WTC11 (cell line): ENCODE data around the gene AOC1. TPM values are rescaled to one million over a fixed set of nuclear protein-coding genes. Genes with fewer than 3 reads are reported as not detected.

ENCODE experiments used
- ATAC-seq: fragments of 200-7000 bp; cut with Tn5 transposase; 2 replicates; pipeline ENCODE4 v1.10.0; 2021; ENCODE audit warnings: mild to moderate bottlenecking, moderate library complexity
- CTCF ChIA-PET: fragments of 300-600 bp; sonication (Branson Sonifier 250); formaldehyde crosslinking; loops from one replicate; lab custom pipeline; 2021; ENCODE audit warnings: antibody characterized with exemption; lab: Charles Lee
- POLR2A ChIA-PET: fragments of 350-600 bp; sonication (Branson Sonifier 250); formaldehyde crosslinking; loops from one replicate; lab custom pipeline; 2021; ENCODE audit warnings: antibody characterized with exemption; lab: Charles Lee
- DNase-seq: peaks from one replicate; pipeline ENCODE4 v3.0.0; 2021; ENCODE audit warnings: low spot score
- H3K27ac Mint-ChIP-seq: 2 replicates; pipeline ENCODE4 v1.8.0; 2021; ENCODE audit warnings: mixed read lengths
- H3K27me3 Mint-ChIP-seq: 2 replicates; pipeline ENCODE4 v1.8.0; 2021; ENCODE audit warnings: low read depth, mild to moderate bottlenecking, moderate library complexity, mixed read lengths
- H3K36me3 Mint-ChIP-seq: 2 replicates; pipeline ENCODE4 v1.8.0; 2021; ENCODE audit warnings: mixed read lengths
- H3K4me1 Mint-ChIP-seq: 2 replicates; pipeline ENCODE4 v1.8.0; 2022; ENCODE audit warnings: mixed read lengths
- H3K4me3 Mint-ChIP-seq: 2 replicates; pipeline ENCODE4 v1.8.0; 2021; ENCODE audit warnings: mild to moderate bottlenecking, moderate library complexity, mixed read lengths
- H3K9me3 Mint-ChIP-seq: 2 replicates; pipeline ENCODE4 v1.8.0; 2021; ENCODE audit warnings: mixed read lengths
- FOXK1 ChIP-seq: sonication (generic); formaldehyde crosslinking; IDR thresholded peaks from 2 replicates; pipeline ENCODE4 v1.8.0; 2022; ENCODE audit warnings: mild to moderate bottlenecking, moderate library complexity, missing genetic modification reagents
- FOXP1 ChIP-seq: sonication (generic); formaldehyde crosslinking; IDR thresholded peaks from 2 replicates; pipeline ENCODE4 v1.8.0; 2022; ENCODE audit warnings: missing genetic modification reagents, mild to moderate bottlenecking, moderate library complexity, borderline replicate concordance
- JUN ChIP-seq: sonication (generic); formaldehyde crosslinking; IDR thresholded peaks from 2 replicates; pipeline ENCODE4 v1.8.0; 2023; ENCODE audit warnings: mild to moderate bottlenecking, missing genetic modification reagents
- ZNF219 ChIP-seq: sonication (generic); formaldehyde crosslinking; IDR thresholded peaks from 2 replicates; pipeline ENCODE4 v1.8.0; 2023; ENCODE audit warnings: missing genetic modification reagents, mild to moderate bottlenecking, borderline replicate concordance
- ZNF396 ChIP-seq: fragments of 250-450 bp; sonication (Bioruptor Pico); IDR thresholded peaks from 2 replicates; pipeline ENCODE4 v1.8.0; 2021; ENCODE audit warnings: mild to moderate bottlenecking, moderate library complexity, borderline replicate concordance
- total RNA-seq: library from RNA; stranded (reverse); gene quantifications from 3 replicates; pipeline ENCODE4 v1.2.3, GENCODE V29; 2021
- TF ChIP-seq, protein P1 (sequence below): fragments of 250-450 bp; sonication (Bioruptor Pico); IDR thresholded peaks from 2 replicates; pipeline ENCODE4 v1.9.0; 2021; ENCODE audit warnings: moderate library complexity, mild to moderate bottlenecking, inconsistent platforms, borderline replicate concordance
- TF ChIP-seq, protein P2 (sequence below): fragments of 250-450 bp; sonication (Bioruptor Pico); IDR thresholded peaks from 2 replicates; pipeline ENCODE4 v1.9.0; 2021; ENCODE audit warnings: mild to moderate bottlenecking, borderline replicate concordance
- TF ChIP-seq, protein P3 (sequence below): sonication (generic); formaldehyde crosslinking; IDR thresholded peaks from 2 replicates; pipeline ENCODE4 v1.8.0; 2022; ENCODE audit warnings: mild to moderate bottlenecking, missing genetic modification reagents
- TF ChIP-seq, protein P4 (sequence below): sonication (generic); formaldehyde crosslinking; IDR thresholded peaks from 2 replicates; pipeline ENCODE4 v1.8.0; 2023; ENCODE audit warnings: mild to moderate bottlenecking, missing genetic modification reagents
- TF ChIP-seq, protein P5 (sequence below): sonication (generic); formaldehyde crosslinking; conservative IDR thresholded peaks from 2 replicates; pipeline ENCODE4 v1.8.1; 2023; ENCODE audit warnings: mild to moderate bottlenecking, low read depth, missing genetic modification reagents, moderate library complexity
- TF ChIP-seq, protein P6 (sequence below): sonication (generic); formaldehyde crosslinking; IDR thresholded peaks from 2 replicates; pipeline ENCODE4 v1.8.1; 2023; ENCODE audit warnings: mild to moderate bottlenecking, moderate library complexity, missing genetic modification reagents
- TF ChIP-seq, protein P7 (sequence below): fragments of 200-600 bp; IDR thresholded peaks from 2 replicates; pipeline ENCODE4 v1.8.0; 2022; ENCODE audit warnings: antibody characterized with exemption

Gene AOC1
- total RNA-seq, 1 experiment from 2014 or later = 0.17 TPM

DNA sequence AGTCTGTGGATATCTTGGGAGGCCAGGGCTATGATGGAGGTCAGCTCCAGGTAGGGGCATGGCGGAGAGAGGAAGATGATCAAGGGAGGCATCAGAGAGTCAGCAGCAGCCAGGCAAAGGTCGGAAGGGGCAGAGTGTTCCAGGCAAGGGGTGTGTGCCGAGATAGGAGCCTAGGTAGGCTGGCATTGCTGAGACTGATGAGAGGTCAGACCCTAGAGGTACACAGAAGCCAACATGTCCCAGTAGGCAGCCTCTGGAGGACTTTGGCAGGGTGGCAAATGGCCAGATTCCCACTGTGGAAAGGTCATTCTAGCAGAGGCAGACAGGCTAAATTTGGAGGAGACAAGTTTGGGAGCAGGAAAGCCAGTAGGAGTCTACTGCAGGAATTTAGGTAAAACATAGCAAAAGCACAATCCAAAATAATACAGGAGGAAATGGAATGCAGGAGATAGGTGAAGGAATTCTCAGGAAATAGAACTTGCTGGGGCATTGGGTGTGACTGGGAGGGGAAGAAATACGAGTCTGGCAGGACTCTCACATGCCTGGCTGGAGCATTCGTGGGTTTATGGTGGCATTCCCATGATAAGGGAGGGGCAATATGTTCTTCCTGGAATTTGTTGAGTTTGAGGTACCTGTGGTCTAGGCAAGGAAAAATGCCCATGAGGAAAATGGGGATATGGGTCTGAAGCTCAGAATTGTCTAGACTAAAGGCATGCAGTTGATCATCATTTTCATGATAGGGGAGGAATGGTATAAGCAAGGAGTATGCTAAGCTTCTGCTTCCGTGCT, 26.1 kb upstream of the AOC1 start (continued):
- TF ChIP-seq, protein P1, sequence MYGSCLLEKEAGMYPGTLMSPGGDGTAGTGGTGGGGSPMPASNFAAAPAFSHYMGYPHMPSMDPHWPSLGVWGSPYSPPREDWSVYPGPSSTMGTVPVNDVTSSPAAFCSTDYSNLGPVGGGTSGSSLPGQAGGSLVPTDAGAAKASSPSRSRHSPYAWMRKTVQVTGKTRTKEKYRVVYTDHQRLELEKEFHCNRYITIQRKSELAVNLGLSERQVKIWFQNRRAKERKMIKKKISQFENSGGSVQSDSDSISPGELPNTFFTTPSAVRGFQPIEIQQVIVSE (CRISPR knock-in tag) = no peak

DNA sequence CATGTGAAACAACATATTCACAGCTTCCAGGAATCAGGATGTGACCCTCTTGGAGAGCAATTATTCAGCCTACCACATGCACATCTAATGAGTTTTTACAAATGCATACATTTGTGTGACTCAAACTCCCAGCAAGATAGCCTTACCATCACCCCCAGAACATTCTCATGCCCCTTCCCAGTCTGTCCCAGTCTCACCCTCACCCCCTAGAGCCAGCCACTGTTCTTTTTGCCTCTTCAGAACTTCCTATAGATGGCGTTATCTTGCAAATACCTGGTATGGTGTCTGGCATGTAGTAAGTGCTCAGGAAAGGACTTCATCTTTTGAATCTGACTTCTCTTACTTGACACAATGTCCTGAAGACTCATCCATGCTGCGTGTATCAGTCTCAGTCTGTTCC, 23.9 kb upstream of the AOC1 start:
- ChIA-PET CTCF (no interaction called here), POLR2A (no interaction called here)
- Mint-ChIP-seq H3K9me3 (peaks cover 4% of the 10 kb centered on the region; the same call in 1 of the 2 replicates), H3K4me3 (no peak overlapping the region), H3K27me3 (peaks cover 4% of the 10 kb centered on the region; the same call in 1 of the 2 replicates), H3K27ac (no peak overlapping the region), H3K4me1 (peaks cover 7% of the 10 kb centered on the region), H3K36me3 (no peaks in the 10 kb centered on the region)
- no peak for DNase-seq
- peak; percentile 66 for ATAC-seq
- TF ChIP-seq, protein P1 (CRISPR knock-in tag) = no peak
- TF ChIP-seq ZNF396 (CRISPR knock-in tag) = no peak
- TF ChIP-seq, protein P2, sequence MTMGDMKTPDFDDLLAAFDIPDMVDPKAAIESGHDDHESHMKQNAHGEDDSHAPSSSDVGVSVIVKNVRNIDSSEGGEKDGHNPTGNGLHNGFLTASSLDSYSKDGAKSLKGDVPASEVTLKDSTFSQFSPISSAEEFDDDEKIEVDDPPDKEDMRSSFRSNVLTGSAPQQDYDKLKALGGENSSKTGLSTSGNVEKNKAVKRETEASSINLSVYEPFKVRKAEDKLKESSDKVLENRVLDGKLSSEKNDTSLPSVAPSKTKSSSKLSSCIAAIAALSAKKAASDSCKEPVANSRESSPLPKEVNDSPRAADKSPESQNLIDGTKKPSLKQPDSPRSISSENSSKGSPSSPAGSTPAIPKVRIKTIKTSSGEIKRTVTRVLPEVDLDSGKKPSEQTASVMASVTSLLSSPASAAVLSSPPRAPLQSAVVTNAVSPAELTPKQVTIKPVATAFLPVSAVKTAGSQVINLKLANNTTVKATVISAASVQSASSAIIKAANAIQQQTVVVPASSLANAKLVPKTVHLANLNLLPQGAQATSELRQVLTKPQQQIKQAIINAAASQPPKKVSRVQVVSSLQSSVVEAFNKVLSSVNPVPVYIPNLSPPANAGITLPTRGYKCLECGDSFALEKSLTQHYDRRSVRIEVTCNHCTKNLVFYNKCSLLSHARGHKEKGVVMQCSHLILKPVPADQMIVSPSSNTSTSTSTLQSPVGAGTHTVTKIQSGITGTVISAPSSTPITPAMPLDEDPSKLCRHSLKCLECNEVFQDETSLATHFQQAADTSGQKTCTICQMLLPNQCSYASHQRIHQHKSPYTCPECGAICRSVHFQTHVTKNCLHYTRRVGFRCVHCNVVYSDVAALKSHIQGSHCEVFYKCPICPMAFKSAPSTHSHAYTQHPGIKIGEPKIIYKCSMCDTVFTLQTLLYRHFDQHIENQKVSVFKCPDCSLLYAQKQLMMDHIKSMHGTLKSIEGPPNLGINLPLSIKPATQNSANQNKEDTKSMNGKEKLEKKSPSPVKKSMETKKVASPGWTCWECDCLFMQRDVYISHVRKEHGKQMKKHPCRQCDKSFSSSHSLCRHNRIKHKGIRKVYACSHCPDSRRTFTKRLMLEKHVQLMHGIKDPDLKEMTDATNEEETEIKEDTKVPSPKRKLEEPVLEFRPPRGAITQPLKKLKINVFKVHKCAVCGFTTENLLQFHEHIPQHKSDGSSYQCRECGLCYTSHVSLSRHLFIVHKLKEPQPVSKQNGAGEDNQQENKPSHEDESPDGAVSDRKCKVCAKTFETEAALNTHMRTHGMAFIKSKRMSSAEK (CRISPR knock-in tag) = no peak
- TF ChIP-seq, protein P3, sequence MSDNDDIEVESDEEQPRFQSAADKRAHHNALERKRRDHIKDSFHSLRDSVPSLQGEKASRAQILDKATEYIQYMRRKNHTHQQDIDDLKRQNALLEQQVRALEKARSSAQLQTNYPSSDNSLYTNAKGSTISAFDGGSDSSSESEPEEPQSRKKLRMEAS (CRISPR knock-in tag) = no peak
- TF ChIP-seq, protein P4, sequence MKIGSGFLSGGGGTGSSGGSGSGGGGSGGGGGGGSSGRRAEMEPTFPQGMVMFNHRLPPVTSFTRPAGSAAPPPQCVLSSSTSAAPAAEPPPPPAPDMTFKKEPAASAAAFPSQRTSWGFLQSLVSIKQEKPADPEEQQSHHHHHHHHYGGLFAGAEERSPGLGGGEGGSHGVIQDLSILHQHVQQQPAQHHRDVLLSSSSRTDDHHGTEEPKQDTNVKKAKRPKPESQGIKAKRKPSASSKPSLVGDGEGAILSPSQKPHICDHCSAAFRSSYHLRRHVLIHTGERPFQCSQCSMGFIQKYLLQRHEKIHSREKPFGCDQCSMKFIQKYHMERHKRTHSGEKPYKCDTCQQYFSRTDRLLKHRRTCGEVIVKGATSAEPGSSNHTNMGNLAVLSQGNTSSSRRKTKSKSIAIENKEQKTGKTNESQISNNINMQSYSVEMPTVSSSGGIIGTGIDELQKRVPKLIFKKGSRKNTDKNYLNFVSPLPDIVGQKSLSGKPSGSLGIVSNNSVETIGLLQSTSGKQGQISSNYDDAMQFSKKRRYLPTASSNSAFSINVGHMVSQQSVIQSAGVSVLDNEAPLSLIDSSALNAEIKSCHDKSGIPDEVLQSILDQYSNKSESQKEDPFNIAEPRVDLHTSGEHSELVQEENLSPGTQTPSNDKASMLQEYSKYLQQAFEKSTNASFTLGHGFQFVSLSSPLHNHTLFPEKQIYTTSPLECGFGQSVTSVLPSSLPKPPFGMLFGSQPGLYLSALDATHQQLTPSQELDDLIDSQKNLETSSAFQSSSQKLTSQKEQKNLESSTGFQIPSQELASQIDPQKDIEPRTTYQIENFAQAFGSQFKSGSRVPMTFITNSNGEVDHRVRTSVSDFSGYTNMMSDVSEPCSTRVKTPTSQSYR = no peak
- TF ChIP-seq, protein P5, sequence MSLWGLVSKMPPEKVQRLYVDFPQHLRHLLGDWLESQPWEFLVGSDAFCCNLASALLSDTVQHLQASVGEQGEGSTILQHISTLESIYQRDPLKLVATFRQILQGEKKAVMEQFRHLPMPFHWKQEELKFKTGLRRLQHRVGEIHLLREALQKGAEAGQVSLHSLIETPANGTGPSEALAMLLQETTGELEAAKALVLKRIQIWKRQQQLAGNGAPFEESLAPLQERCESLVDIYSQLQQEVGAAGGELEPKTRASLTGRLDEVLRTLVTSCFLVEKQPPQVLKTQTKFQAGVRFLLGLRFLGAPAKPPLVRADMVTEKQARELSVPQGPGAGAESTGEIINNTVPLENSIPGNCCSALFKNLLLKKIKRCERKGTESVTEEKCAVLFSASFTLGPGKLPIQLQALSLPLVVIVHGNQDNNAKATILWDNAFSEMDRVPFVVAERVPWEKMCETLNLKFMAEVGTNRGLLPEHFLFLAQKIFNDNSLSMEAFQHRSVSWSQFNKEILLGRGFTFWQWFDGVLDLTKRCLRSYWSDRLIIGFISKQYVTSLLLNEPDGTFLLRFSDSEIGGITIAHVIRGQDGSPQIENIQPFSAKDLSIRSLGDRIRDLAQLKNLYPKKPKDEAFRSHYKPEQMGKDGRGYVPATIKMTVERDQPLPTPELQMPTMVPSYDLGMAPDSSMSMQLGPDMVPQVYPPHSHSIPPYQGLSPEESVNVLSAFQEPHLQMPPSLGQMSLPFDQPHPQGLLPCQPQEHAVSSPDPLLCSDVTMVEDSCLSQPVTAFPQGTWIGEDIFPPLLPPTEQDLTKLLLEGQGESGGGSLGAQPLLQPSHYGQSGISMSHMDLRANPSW (CRISPR knock-in tag) = no peak
- no peak for TF ChIP-seq JUN (CRISPR knock-in tag)
- TF ChIP-seq, protein P6, sequence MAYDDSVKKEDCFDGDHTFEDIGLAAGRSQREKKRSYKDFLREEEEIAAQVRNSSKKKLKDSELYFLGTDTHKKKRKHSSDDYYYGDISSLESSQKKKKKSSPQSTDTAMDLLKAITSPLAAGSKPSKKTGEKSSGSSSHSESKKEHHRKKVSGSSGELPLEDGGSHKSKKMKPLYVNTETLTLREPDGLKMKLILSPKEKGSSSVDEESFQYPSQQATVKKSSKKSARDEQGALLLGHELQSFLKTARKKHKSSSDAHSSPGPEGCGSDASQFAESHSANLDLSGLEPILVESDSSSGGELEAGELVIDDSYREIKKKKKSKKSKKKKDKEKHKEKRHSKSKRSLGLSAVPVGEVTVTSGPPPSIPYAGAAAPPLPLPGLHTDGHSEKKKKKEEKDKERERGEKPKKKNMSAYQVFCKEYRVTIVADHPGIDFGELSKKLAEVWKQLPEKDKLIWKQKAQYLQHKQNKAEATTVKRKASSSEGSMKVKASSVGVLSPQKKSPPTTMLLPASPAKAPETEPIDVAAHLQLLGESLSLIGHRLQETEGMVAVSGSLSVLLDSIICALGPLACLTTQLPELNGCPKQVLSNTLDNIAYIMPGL (CRISPR knock-in tag) = no peak
- TF ChIP-seq ZNF219 (CRISPR knock-in tag) = no peak
- TF ChIP-seq FOXK1 (CRISPR knock-in tag) = no peak
- no peak for TF ChIP-seq FOXP1 (CRISPR knock-in tag)
- TF ChIP-seq, protein P7, sequence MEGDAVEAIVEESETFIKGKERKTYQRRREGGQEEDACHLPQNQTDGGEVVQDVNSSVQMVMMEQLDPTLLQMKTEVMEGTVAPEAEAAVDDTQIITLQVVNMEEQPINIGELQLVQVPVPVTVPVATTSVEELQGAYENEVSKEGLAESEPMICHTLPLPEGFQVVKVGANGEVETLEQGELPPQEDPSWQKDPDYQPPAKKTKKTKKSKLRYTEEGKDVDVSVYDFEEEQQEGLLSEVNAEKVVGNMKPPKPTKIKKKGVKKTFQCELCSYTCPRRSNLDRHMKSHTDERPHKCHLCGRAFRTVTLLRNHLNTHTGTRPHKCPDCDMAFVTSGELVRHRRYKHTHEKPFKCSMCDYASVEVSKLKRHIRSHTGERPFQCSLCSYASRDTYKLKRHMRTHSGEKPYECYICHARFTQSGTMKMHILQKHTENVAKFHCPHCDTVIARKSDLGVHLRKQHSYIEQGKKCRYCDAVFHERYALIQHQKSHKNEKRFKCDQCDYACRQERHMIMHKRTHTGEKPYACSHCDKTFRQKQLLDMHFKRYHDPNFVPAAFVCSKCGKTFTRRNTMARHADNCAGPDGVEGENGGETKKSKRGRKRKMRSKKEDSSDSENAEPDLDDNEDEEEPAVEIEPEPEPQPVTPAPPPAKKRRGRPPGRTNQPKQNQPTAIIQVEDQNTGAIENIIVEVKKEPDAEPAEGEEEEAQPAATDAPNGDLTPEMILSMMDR = no peak
